ENCODE measurements around the gene CLIP4.

Gene CLIP4

DNA sequence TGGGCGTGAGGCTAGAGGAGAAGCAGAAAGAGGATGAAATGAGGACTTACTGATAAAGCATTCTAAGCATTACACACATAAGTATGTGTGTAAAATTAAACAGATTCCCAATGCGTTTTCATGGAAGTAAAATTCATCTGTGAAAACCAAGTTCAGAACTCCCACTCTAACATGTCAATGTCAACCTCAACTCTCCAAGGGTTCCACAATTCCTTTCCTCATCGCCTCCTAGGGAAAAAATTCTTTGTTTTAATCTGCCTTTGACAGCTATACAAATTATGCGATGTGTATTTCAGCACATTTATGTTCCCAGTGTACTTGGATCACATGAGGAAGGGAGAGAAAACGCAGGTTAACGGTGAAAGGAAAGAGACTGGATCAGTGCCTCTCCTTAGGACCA lies 76.6 kb downstream of the CLIP4 start:
- no peak for DNase-seq (ENCODE audit: low read depth in 2 of 2)

- DNase-seq (ENCODE audit: low read depth in 2 of 2), result no peak
Observed at GRCh38 chr2:29192526-29192925, 77.3 kb downstream of the CLIP4 start.

GRCh38 chr2:29193111-29193510 lies 77.9 kb downstream of the CLIP4 start:
- no peak for DNase-seq (ENCODE audit: low read depth in 2 of 2)

DNA sequence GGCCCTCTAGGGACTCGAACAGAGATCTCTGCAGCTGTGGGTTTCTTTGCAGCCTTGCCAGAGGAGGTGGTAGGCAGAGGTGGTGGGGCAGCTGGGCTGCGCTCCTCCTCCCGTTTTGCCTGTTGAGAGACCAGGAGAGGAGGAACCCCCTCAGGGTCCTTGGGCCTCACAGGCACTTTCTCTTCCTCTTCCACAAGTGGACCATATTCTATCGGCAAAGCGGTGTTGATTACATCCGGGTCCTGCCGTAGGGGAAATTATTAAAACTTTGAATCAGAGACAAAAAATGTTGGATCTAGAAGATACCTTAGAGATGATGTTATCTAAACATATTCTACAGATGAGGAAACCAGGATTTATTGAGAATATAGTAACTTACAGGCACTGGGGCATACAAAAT lies 78.5 kb downstream of the CLIP4 start:
- DNase-seq (ENCODE audit: low read depth in 2 of 2), result no peak

DNA sequence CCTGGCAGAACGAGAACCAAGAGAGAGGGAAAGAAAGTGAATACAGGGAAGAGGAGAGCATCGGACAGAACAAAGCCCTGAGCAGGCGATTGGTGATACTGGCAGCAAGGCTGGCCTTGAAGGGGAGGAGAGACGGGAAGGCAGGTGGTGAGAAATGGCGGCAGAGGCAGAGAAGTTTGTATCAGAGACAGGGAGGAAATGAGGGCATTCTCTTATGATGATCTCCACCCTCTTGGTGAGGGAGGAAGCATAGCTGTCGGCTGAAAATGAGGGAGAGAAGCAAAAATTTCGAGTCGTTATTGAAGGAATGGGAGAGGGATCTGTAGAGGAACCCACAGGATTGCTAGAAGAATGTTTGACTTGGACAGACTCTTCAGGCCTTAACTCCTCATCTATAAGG lies 80.6 kb downstream of the CLIP4 start:
- DNase-seq (ENCODE audit: low read depth in 2 of 2), result no peak

- DNase-seq (ENCODE audit: low read depth in 2 of 2), result peak; percentile 52 to 55
Observed at GRCh38 chr2:29196792-29197788, 81.9 kb downstream of the CLIP4 start.

DNA sequence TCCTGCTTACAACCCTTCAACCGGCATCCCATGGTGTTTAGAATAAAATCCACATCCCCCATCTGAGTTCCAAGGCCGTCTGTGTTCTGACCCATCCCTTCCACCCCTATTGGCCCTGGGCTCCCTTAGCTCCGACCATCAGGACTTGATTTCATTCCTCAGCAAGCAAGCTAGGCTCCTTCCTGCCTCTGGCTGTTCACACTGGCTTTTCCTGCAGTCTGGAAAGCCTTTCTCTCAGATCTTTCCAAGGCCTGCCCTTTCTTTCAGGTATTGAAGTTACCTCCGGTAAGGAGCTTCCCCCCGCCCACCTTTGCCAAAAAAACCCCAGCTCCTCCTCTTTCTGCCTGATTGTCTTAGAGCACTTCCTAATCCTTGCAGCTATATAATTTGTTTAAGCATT lies 86.8 kb downstream of the CLIP4 start:
- DNase-seq (ENCODE audit: low read depth in 2 of 2), result no peak

- no peak for DNase-seq (ENCODE audit: low read depth in 2 of 2)
Observed at GRCh38 chr2:29202819-29203495, 87.7 kb downstream of the CLIP4 start.

DNA sequence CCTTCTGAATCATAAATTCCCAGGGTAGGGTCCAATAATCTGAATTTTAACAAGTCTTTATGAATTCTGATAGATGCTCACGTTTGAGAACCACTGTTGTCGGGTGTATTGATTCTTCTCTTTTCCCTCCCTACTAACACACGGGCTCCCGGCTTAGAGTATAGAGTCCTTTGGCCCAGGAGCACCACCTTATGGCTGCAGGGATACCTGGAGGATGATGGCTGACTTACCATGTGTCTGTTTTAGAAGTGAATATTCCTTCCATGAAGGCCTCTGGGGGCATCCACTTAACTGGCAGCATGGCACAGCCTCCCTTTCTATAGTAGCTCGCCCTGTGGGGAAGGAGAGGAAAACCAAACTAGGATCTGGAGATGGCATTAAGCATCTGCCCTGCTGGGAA lies 91.7 kb downstream of the CLIP4 start:
- DNase-seq (ENCODE audit: low read depth in 2 of 2), result no peak

DNA sequence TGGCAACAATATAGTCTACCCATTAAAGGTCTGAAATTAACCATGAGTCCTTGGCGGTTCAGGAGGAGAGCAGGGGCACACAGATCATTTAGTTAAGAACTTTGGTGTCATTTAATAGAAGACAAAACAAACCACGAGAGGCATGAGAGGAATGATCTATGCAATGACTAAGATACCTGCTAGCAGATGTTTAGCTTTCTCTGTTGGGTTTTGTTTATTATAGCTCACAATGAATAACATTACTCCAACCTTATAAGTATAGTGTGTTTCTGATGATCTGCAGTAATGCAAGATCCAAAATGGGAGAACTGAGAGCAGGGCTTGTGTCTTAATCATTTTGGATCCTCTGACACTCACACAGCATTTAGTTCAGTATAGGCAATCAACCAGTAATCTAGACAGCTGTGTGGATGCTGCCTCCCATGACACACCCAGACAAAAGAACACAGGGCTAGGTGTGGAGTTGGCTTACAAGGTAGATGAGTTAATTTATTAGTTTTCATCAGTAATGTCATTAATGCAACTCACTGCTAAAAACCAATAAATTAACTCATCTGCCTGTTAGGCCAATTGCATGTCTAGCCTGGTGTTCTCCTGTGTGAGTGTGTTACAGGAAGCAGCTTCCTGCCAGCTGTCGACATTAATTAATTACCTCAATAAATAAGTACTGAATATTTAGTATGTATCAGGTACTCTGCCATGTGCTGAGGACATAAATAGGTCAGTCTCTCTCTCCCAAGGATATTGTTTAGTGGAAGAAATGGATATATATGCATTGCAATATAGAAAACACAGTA lies 92.3 kb downstream of the CLIP4 start:
- no peak for DNase-seq (ENCODE audit: low read depth in 2 of 2)

DNA sequence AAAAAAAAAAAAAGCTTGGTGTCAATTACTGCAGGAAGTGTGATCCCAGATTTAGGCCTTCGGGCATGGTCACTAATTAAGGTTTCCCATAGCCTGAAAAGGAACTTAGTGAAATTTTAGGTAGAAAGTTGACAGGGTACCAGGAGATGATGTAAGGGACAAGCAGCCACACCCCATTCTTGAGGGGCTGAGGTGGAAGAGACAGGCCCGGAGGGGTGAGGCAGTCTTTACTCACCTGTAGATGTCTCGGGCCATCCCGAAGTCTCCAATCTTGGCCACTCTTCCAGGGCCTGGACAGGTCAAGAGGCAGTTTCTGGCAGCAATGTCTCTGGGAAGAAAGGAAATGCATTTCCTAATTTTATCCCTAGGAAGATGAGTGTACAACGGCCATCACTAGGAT lies 94.3 kb downstream of the CLIP4 start:
- no peak for DNase-seq (ENCODE audit: low read depth in 2 of 2)

- no peak for DNase-seq (ENCODE audit: low read depth in 2 of 2)
Observed at GRCh38 chr2:29212009-29212408, 96.8 kb downstream of the CLIP4 start.

- DNase-seq (ENCODE audit: low read depth in 2 of 2), result no peak
Observed at GRCh38 chr2:29213888-29214291, 98.7 kb downstream of the CLIP4 start.

DNA sequence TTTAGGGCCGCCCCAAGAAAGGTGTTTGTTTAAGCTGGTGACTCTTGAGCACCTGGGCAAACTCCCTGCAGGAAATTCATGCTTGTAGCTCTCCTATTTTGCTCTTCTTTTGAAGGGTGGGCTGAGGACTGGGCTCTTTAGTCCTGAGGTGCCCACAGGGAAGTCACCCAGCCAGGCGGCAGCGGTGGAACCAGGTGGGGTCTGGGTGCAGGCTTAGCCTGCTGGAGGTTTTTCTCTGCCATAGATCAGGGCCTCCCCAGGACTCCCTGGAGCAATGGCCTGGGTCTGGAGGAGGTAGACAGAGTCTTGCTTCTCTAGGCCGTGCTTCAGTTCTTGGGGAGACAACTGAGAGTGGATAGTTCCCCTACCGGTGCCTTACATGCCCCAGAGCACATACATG lies 99.9 kb downstream of the CLIP4 start:
- DNase-seq (ENCODE audit: low read depth in 2 of 2), result no peak

DNA sequence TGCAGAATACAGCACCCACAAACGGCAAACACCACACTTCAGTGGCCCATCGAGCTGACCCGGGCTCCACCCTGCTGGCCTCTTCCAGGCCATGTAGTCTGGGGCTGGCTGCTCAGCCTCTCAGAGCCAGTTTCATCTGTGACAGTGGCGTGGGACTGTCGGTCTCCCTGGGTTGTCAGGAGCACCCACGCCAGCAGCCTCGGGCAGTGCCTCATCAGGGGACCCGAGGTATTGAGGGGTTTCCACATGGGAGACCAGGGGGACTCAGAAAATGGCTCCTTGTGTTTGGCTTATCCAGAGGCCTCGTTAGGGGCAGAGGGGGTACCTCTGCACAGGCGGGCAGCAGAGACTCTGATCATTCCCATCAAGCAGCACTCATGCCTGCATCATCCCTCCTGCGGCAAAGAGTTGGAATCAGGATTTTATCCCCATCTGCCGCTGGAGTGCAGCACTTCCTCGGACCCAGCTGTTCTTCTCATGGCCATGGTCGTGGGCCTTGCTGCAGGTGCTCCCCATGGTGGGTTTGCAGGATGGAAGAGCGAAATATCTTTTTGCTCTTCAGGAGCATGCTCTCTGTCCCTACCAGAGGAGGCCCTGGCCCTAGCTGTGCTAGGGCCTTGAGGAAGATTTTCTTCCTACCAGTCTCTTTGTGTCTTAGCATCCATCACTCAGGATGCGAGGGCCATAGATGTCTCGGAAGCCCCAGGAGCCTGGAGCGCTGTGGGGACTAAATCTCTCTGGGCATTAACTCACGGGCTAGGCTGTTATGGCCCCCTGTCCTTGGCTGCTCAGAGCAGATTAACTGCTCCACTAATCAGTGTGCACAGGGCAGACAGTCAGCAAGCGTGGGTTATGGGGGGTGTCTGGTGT lies 100.8 kb downstream of the CLIP4 start:
- no peak for DNase-seq (ENCODE audit: low read depth in 2 of 2)

DNA sequence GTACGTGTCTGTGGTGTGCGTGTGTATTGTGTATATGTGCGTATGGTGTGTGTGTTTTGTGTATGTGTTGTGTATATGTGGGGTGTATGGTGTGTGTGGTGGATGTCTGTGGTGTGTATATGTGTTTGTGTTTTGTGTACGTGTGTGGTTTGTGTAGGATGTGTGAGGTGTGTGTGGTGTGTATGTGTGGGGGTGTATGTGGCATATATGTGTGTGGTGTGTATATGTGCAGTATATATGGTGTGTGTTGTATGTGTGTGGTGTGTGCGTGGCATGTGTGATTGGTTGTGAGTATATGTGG lies 101.3 kb downstream of the CLIP4 start:
- no peak for DNase-seq (ENCODE audit: low read depth in 2 of 2)

GRCh38 chr2:29218071-29218470 lies 102.9 kb downstream of the CLIP4 start:
- no peak for DNase-seq (ENCODE audit: low read depth in 2 of 2)

- DNase-seq (ENCODE audit: low read depth in 2 of 2), result no peak
Observed at GRCh38 chr2:29218550-29219125, 103.4 kb downstream of the CLIP4 start.

DNA sequence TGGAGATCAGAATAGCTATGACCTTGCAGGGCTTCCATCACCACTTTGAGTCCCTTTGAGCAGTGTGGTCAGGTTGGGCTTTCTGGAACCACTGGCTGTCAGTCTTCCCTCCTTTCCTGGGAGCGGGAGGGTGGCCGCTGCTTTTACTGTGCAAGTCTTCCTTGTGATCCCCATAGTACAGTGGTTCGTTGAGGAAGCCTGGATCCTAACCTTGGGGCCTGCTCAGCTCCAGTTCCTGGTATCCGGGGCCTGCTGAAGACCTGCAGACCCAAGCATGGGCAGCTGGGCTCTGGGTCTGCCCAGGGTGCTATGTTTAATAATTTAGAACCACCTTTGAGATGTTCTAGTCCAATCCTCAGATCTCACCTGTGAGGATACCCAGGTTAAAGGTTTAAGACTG lies 104.2 kb downstream of the CLIP4 start:
- no peak for DNase-seq (ENCODE audit: low read depth in 2 of 2)

GRCh38 chr2:29220506-29221270 lies 105.5 kb downstream of the CLIP4 start:
- no peak for DNase-seq (ENCODE audit: low read depth in 2 of 2)

Data from stimulated activated CD8-positive, alpha-beta memory T cell treated with anti-CD3 and anti-CD28 coated beads, Interleukin-15, amount 100 ng/mL, for 48 hours (primary cell).